ENCODE data around the gene ATL1.

ATL1 gene

GRCh38 chr14:50668826-50669143 lies 108.8 kb downstream of the ATL1 start:
- TF ChIP-seq FOXM1 (IDR thresholded peaks at IDR 0.05; ENCODE audit: borderline replicate concordance) (no peak), ZNF384 (IDR thresholded peaks at IDR 0.05) (no peak), PKNOX1 (IDR thresholded peaks at IDR 0.05) (0 out of 2 replicates have a peak, but pooled peaks have one; percentile 18)
- POLR2A ChIA-PET, result interaction anchor here (0.6 to 1.4 kb wide), 21 partner anchors 9 to 706 kb away, joined by 3 to 26 read pairs (median 3); partner anchors contain the start of gene ATL1
- CTCF ChIA-PET, result interaction anchor here (0.9 kb wide), 1 partner anchor 52 kb away, joined by 4 read pairs; no protein-coding TSS in a partner anchor
- no peak for DNase-seq (ENCODE audit: extremely low spot score)

- DNase-seq (ENCODE audit: extremely low spot score), result no peak
- TF ChIP-seq FOXM1 (IDR thresholded peaks at IDR 0.05; ENCODE audit: borderline replicate concordance) (no peak), BHLHE40 (IDR thresholded peaks at IDR 0.05; ENCODE audit: borderline replicate concordance) (no peak), SP1 (IDR thresholded peaks at IDR 0.05) (no peak), HDGF (IDR thresholded peaks at IDR 0.05; ENCODE audit: borderline replicate concordance) (no peak)
- ChIA-PET CTCF (no interaction called here), POLR2A (interaction anchor here (0.5 kb wide), 1 partner anchor 118 kb away, joined by 3 read pairs; no protein-coding TSS in a partner anchor)
Observed at GRCh38 chr14:50669441-50669986, 109.6 kb downstream of the ATL1 start.

- no peak for TF ChIP-seq HDGF (IDR thresholded peaks at IDR 0.05; ENCODE audit: borderline replicate concordance)
- TF ChIP-seq FOXA1 (IDR thresholded peaks at IDR 0.05), result no peak
- no peak for TF ChIP-seq L3MBTL2 (conservative IDR thresholded peaks at IDR 0.05)
- no peak for TF ChIP-seq BHLHE40 (IDR thresholded peaks at IDR 0.05; ENCODE audit: borderline replicate concordance)
- TF ChIP-seq SP1 (IDR thresholded peaks at IDR 0.05), result no peak
- TF ChIP-seq ELF4 (IDR thresholded peaks at IDR 0.05), result no peak
- no peak for TF ChIP-seq FOXM1 (IDR thresholded peaks at IDR 0.05; ENCODE audit: borderline replicate concordance)
- no peak for TF ChIP-seq ARNT (IDR thresholded peaks at IDR 0.05)
- no peak for TF ChIP-seq FOXK2 (IDR thresholded peaks at IDR 0.05)
- TF ChIP-seq TARDBP (IDR thresholded peaks at IDR 0.05), result no peak
- TF ChIP-seq CTBP1 (IDR thresholded peaks at IDR 0.05; ENCODE audit: borderline replicate concordance), result no peak
- TF ChIP-seq LEF1 (IDR thresholded peaks at IDR 0.05; ENCODE audit: borderline replicate concordance), result no peak
- no peak for TF ChIP-seq NFRKB (IDR thresholded peaks at IDR 0.05)
- no peak for TF ChIP-seq ZNF384 (IDR thresholded peaks at IDR 0.05)
- no peak for TF ChIP-seq SUZ12 (IDR thresholded peaks at IDR 0.05)
- no peak for TF ChIP-seq PKNOX1 (IDR thresholded peaks at IDR 0.05)
- no peak for DNase-seq (ENCODE audit: extremely low spot score)
- ChIA-PET CTCF (interaction anchor here (0.8 kb wide), 1 partner anchor 44 kb away, joined by 4 read pairs; no protein-coding TSS in a partner anchor), POLR2A (interaction anchor here (0.5 kb wide), 1 partner anchor 119 kb away, joined by 3 read pairs; no protein-coding TSS in a partner anchor)
Observed at GRCh38 chr14:50670196-50670865, 110.4 kb downstream of the ATL1 start.

- ChIA-PET CTCF (interaction anchor here (0.6 to 0.8 kb wide), 2 partner anchors 44 to 50 kb away, joined by 3 to 4 read pairs; no protein-coding TSS in a partner anchor), POLR2A (no interaction called here)
- DNase-seq (ENCODE audit: extremely low spot score), result no peak
- TF ChIP-seq L3MBTL2 (conservative IDR thresholded peaks at IDR 0.05), result no peak
- no peak for TF ChIP-seq FOXA1 (IDR thresholded peaks at IDR 0.05)
- no peak for TF ChIP-seq NFRKB (IDR thresholded peaks at IDR 0.05)
- no peak for TF ChIP-seq BHLHE40 (IDR thresholded peaks at IDR 0.05; ENCODE audit: borderline replicate concordance)
- no peak for TF ChIP-seq FOXM1 (IDR thresholded peaks at IDR 0.05; ENCODE audit: borderline replicate concordance)
- no peak for TF ChIP-seq FOXK2 (IDR thresholded peaks at IDR 0.05)
- TF ChIP-seq LEF1 (IDR thresholded peaks at IDR 0.05; ENCODE audit: borderline replicate concordance), result no peak
- TF ChIP-seq TARDBP (IDR thresholded peaks at IDR 0.05), result no peak
Observed at GRCh38 chr14:50670866-50671256, 110.9 kb downstream of the ATL1 start.

GRCh38 chr14:50675597-50675996 lies 115.7 kb downstream of the ATL1 start:
- no peak for DNase-seq (ENCODE audit: extremely low spot score)
- no peak for TF ChIP-seq ARNT (IDR thresholded peaks at IDR 0.05)
- no peak for TF ChIP-seq FOXA1 (IDR thresholded peaks at IDR 0.05)
- TF ChIP-seq NFRKB (IDR thresholded peaks at IDR 0.05), result no peak
- no peak for TF ChIP-seq L3MBTL2 (conservative IDR thresholded peaks at IDR 0.05)
- TF ChIP-seq SP1 (IDR thresholded peaks at IDR 0.05), result no peak
- no peak for TF ChIP-seq TARDBP (IDR thresholded peaks at IDR 0.05)
- TF ChIP-seq SUZ12 (IDR thresholded peaks at IDR 0.05), result no peak
- no peak for TF ChIP-seq ZNF384 (IDR thresholded peaks at IDR 0.05)
- TF ChIP-seq LEF1 (IDR thresholded peaks at IDR 0.05; ENCODE audit: borderline replicate concordance), result no peak
- TF ChIP-seq PKNOX1 (IDR thresholded peaks at IDR 0.05), result no peak
- TF ChIP-seq FOXK2 (IDR thresholded peaks at IDR 0.05), result no peak
- TF ChIP-seq CTBP1 (IDR thresholded peaks at IDR 0.05; ENCODE audit: borderline replicate concordance), result no peak
- TF ChIP-seq BHLHE40 (IDR thresholded peaks at IDR 0.05; ENCODE audit: borderline replicate concordance), result no peak
- TF ChIP-seq FOXM1 (IDR thresholded peaks at IDR 0.05; ENCODE audit: borderline replicate concordance), result no peak
- TF ChIP-seq HDGF (IDR thresholded peaks at IDR 0.05; ENCODE audit: borderline replicate concordance), result no peak
- TF ChIP-seq ELF4 (IDR thresholded peaks at IDR 0.05), result no peak
- POLR2A ChIA-PET, result no interaction called here
- CTCF ChIA-PET, result no interaction called here

Data from HEK293T (cell line).